Mesodermal cell (in vitro differentiated cells): Measurements from ENCODE around the gene NBEAL1.
"Not testable (repeated sequence)": the region's sequence is repeated elsewhere in the genome, so short reads cannot be mapped to it uniquely, and the experiment has no call there.

Source experiments
- H3K27ac ChIP-seq: 2 replicates; pipeline ENCODE4 v1.7.0; 2013; ENCODE audit warnings: mild to moderate bottlenecking, low read depth, low read length, moderate library complexity; ENCODE audit not compliant: severe bottlenecking
- H3K36me3 ChIP-seq: 2 replicates; pipeline ENCODE4 v1.7.1; 2013; ENCODE audit warnings: mild to moderate bottlenecking, low read length, moderate library complexity; ENCODE audit not compliant: control insufficient read depth, insufficient read depth
- H3K4me1 ChIP-seq: one replicate; pipeline ENCODE4 v1.7.1; 2013; ENCODE audit warnings: mild to moderate bottlenecking, low read length; ENCODE audit not compliant: insufficient read depth, control insufficient read depth, poor library complexity, severe bottlenecking
- H3K4me3 ChIP-seq: 2 replicates; pipeline ENCODE4 v1.7.0; 2013; ENCODE audit warnings: low read length, control low read depth, mild to moderate bottlenecking; ENCODE audit not compliant: insufficient read depth, poor library complexity, severe bottlenecking; ENCODE audit errors: extremely low read depth
- H3K9me3 ChIP-seq: 2 replicates; pipeline ENCODE4 v1.7.1; 2013; ENCODE audit warnings: mild to moderate bottlenecking, low read length, moderate library complexity; ENCODE audit not compliant: control insufficient read depth
- WGBS, 2 experiments: methylation state at CpG; one replicate each; pipeline ENCODE4 v1.1.5; 2013; ENCODE audit warnings: missing lambda C conversion rate in 2 of 2; ENCODE audit not compliant: insufficient coverage in 2 of 2; 5-methylcytosine and 5-hydroxymethylcytosine counted together

Gene NBEAL1

DNA sequence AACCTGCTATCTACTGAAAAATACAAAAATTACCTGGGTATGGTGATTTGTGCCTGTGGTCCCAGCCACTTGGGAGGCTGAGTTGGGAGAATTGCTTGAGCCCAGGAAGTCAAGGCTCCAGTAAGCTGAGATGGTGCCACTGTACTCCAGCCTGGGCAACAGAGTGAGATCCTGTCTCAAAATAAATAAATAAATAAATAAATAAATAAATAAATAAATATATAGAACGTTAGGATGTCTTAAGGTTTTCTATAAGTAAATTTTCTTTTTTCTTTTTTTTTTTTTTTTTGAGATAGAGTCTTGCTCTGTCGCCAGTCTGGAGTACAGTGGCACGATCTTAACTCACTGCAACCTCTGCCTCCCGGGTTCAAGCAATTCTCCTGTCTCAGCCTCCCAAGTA is 95.8 kb downstream of the NBEAL1 start:
- H3K9me3 ChIP-seq, H3K4me3 ChIP-seq, H3K27ac ChIP-seq, H3K4me1 ChIP-seq: not testable (repeated sequence)
- H3K36me3 ChIP-seq: peaks cover 37% of the 10 kb centered on the region
- no CpG with 5 or more reads among the region's 4 CpGs for WGBS, 2 experiments

- 100% methylated on average over 1 of the region's 2 CpGs; no CpG with 5 or more reads in 1 of the 2 experiments for WGBS, 2 experiments
- no peak overlapping the region for H3K4me3 ChIP-seq
- H3K27ac ChIP-seq: no peak overlapping the region
- H3K9me3 ChIP-seq: no peaks in the 10 kb centered on the region
- peaks cover 43% of the 10 kb centered on the region for H3K36me3 ChIP-seq
- H3K4me1 ChIP-seq: no peaks in the 10 kb centered on the region
These were observed 97.7 kb downstream of the NBEAL1 start for GRCh38 chr2:203112342-203112741.

DNA sequence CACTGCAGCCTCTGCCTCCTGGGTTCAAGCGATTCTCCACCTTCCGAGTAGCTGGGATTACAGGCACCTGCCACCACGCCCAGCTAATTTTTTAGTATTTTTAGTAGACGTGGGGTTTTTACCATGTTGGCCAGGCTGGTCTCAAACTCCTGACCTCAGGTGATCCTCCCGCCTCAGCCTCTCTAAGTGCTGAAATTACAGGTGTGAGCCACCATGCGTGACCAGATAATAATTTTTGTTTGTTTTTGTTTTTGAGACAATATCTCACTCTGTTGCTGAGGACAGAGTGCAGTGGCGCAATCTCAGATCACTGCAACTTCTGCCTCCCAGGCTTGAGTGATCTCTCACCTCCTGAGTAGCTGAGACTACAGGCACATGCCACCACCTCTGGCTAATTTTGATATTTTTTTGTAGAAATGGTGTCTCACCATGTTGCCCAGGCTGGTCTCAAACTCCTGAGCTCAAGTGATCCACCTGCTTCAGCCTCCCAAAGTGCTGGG is 100.6 kb downstream of the NBEAL1 start:
- WGBS, 2 experiments: 67 to 90% methylated on average over 2 to 3 of the region's 7 CpGs
- H3K9me3 ChIP-seq, H3K27ac ChIP-seq, H3K4me1 ChIP-seq, H3K4me3 ChIP-seq: not testable (repeated sequence)
- peaks cover 24% of the 10 kb centered on the region for H3K36me3 ChIP-seq

- Histone ChIP-seq H3K4me3 (no peak overlapping the region), H3K27ac (no peak overlapping the region), H3K36me3 (peaks cover 4% of the 10 kb centered on the region), H3K9me3 (no peaks in the 10 kb centered on the region), H3K4me1 (no peaks in the 10 kb centered on the region)
- 89% methylated on average over 1 of the region's 1 CpG; no CpG with 5 or more reads in 1 of the 2 experiments for WGBS, 2 experiments
These were observed 107.8 kb downstream of the NBEAL1 start for GRCh38 chr2:203122317-203122986.

- no peaks in the 10 kb centered on the region for H3K9me3 ChIP-seq
- H3K36me3 ChIP-seq: peaks cover 10% of the 10 kb centered on the region
- no peaks in the 10 kb centered on the region for H3K4me1 ChIP-seq
- WGBS, 2 experiments: 100% methylated on average over 1 of the region's 2 CpGs
- no peak overlapping the region for H3K27ac ChIP-seq
- no peak overlapping the region for H3K4me3 ChIP-seq
These were observed 112.3 kb downstream of the NBEAL1 start for GRCh38 chr2:203126996-203127395.

- WGBS, 2 experiments: 89 to 92% methylated on average over 3 to 4 of the region's 4 CpGs
These were observed 120.4 kb downstream of the NBEAL1 start for GRCh38 chr2:203135105-203135504.

GRCh38 chr2:203143391-203143790 is 128.7 kb downstream of the NBEAL1 start:
- Histone ChIP-seq H3K27ac (no peak overlapping the region), H3K4me1 (no peaks in the 10 kb centered on the region), H3K9me3 (no peaks in the 10 kb centered on the region), H3K36me3 (no peaks in the 10 kb centered on the region), H3K4me3 (no peak overlapping the region)

More at GRCh38 chr2:203135105-203135504, 120.4 kb downstream of the NBEAL1 start:
- Histone ChIP-seq H3K27ac (no peak overlapping the region), H3K9me3 (no peaks in the 10 kb centered on the region), H3K4me1 (no peaks in the 10 kb centered on the region), H3K4me3 (no peak overlapping the region), H3K36me3 (no peaks in the 10 kb centered on the region)

- H3K27ac ChIP-seq: no peak overlapping the region
- peaks cover 11% of the 10 kb centered on the region for H3K36me3 ChIP-seq
- no peaks in the 10 kb centered on the region for H3K4me1 ChIP-seq
- H3K9me3 ChIP-seq: no peaks in the 10 kb centered on the region
- no CpG with 5 or more reads among the region's 1 CpG for WGBS, 2 experiments
- H3K4me3 ChIP-seq: no peak overlapping the region
These were observed 134.5 kb downstream of the NBEAL1 start for GRCh38 chr2:203149194-203149593.

GRCh38 chr2:203155406-203155805 is 140.7 kb downstream of the NBEAL1 start:
- Histone ChIP-seq H3K4me3 (no peak overlapping the region), H3K36me3 (peaks cover 5% of the 10 kb centered on the region), H3K4me1 (no peaks in the 10 kb centered on the region), H3K9me3 (no peaks in the 10 kb centered on the region), H3K27ac (no peak overlapping the region)
- 40 to 62% methylated on average over 1 of the region's 1 CpG for WGBS, 2 experiments

GRCh38 chr2:203162722-203163121 is 148.0 kb downstream of the NBEAL1 start:
- 40 to 84% methylated on average over 1 to 4 of the region's 5 CpGs for WGBS, 2 experiments
- not testable (repeated sequence) for H3K27ac ChIP-seq
- H3K36me3 ChIP-seq: peaks cover 13% of the 10 kb centered on the region

GRCh38 chr2:203164311-203164935 is 149.7 kb downstream of the NBEAL1 start:
- H3K27ac ChIP-seq: no peak overlapping the region
- H3K9me3 ChIP-seq: no peaks in the 10 kb centered on the region
- no peak overlapping the region for H3K4me3 ChIP-seq
- H3K36me3 ChIP-seq: peaks cover 17% of the 10 kb centered on the region
- WGBS, 2 experiments: 75% methylated on average over 1 of the region's 1 CpG; no CpG with 5 or more reads in 1 of the 2 experiments
- no peaks in the 10 kb centered on the region for H3K4me1 ChIP-seq

More at GRCh38 chr2:203162722-203163121, 148.0 kb downstream of the NBEAL1 start:
- not testable (repeated sequence) for H3K9me3 ChIP-seq, H3K4me1 ChIP-seq, H3K4me3 ChIP-seq
